GM03348 (cell line): ENCODE results near the gene PI4K2A.
"Not testable (repeated sequence)": the region's sequence is repeated elsewhere in the genome, so short reads cannot be mapped to it uniquely, and the experiment has no call there.

ENCODE experiments used
- DNase-seq: peaks from one replicate; pipeline ENCODE4 v3.0.0; 2012; ENCODE audit warnings: low spot score

Gene PI4K2A

DNA sequence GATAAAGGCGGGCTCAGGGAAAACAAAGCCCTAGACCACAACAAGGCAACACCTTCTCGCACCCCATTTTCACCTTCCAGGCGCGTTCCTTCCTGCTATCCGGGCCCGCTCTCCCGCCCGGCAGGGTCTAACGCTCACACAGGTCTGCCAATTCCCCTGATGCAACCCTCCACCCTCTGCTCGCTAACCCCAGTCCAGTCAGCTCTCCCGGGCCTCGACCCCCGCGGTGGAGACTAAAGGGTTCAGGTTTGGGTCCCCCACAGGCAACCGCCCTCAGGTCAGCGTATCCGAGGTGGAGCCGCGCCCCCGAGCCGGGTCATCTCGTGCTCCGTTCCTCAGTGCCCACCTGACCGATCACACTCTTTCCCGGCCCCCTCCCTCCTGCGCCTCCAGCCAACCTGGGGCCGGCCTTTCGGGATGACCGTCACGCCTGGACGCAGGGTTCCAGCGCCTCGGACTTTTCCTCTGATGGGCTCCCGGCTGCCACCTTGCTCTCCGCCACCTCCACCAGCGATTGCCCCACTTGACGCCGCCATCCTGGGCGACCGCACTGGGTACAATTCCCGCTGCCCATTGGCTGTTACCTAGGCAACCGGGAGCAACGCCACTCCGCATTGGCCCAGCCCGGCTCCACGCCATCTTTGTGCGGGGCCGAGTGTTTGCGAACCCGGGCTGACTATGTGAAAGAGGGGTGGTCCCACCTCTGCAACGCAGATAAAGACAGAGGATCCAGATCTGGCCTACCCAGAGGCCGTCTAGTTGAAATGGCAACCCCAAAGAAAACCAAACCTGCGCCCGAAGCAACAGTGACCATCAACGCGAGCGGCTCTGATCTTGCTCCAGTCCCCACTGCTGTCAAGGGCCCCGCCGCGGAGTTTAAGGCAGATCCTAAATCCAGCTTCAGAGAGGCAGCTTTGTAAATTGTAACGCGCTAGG, 7.3 kb upstream of the PI4K2A start, which contains the start of gene MORN4:
Gene MORN4 (minus strand): TSS at position 552 of the 936 bp plus-strand sequence. CDS start 13,847 bp downstream, outside the sequence.
- peak; percentile 97 for DNase-seq

DNA sequence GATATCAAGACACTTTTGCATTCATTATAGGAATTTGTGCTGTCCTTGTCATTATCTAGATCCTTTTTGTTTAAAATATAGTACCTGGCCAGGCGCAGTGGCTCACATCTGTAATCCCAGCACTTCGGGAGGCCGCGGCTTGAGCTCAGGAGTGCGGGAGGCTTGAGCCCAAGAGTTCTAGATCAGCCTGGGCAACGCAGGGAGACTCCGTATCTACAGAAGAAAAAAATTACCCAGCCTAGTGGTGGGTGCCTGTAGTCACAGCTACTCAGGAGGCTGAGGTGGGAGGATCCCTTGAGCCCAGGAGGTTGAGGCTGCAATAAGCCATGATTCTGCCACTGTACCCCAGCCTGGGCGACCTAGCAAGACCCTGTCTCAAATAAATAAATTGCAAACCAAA, 6.5 kb upstream of the PI4K2A start:
- no peak for DNase-seq

DNA sequence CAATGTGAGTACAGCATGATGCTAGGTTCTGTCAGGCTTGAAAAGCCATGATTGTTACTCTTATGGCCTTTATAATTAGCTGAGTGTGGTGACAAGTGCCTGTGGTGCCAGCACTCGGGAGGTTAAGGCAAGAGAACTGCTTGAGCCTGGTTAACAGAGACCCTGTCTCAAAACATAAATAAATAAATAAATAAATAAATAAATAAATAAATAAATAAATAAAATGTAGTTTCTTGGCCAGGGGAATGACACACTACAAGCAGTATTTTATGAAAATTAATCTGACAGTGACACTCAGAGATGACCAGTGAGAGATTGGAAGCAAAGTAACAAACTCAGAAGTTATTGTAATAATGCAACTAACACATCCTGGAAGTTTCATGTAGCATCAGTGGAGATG, 4.9 kb upstream of the PI4K2A start:
- no peak for DNase-seq

DNA sequence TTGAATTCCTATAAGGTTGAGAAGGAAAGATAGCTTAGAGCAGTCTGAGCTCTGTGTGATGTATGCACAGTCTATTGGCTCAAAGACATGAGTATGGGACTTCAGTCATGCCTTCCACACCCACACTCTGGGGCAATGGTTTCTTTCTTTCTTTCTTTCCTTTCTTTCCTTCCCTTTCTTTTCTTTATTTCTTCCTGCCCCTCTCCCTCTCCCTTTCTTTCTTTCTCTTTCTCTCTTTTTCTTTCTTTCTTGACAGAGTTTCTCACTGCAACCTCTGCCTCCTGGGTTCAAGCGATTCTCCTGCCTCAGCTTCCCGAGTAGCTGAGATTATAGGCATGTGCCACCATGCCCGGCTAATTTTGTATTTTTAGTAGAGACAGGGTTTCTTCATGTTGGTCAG, 1.4 kb upstream of the PI4K2A start:
- DNase-seq: not testable (repeated sequence)

- peak; percentile 69 for DNase-seq
These were observed 669 bp downstream of the PI4K2A start for GRCh38 chr10:97640868-97641811.

DNA sequence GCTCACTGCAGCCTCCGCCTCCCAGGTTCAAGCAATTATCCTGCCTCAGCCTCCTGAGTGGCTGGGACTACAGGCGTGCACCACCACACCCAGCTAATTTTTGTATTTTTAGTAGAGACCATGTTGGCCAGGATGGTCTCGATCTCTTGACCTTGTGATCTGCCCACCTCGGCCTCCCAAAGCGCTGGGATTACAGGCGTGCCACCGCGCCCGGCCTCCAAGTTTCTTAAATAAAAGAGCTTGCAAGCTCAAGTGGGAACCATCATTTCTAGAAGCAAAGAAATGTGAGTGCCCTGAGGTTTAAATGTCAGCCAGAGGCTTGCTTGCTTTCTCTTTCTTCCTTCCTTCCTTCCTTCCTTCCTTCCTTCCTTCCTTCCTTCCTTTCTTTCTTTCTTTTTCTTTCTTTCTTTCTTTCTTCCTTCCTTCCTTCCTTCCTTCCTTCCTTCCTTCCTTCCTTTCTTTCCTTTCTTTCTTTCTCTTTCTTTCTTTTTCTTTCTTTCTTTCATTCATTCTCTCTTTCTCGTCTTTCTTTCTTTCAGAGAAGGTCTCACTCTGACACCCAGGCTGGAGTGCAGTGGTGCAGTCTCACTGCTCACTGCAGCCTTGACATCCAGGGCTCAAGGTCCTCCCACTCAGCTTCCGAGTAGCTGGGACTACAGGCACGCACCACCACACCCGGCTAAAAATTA, 2.1 kb downstream of the PI4K2A start:
- DNase-seq: not testable (repeated sequence)

DNA sequence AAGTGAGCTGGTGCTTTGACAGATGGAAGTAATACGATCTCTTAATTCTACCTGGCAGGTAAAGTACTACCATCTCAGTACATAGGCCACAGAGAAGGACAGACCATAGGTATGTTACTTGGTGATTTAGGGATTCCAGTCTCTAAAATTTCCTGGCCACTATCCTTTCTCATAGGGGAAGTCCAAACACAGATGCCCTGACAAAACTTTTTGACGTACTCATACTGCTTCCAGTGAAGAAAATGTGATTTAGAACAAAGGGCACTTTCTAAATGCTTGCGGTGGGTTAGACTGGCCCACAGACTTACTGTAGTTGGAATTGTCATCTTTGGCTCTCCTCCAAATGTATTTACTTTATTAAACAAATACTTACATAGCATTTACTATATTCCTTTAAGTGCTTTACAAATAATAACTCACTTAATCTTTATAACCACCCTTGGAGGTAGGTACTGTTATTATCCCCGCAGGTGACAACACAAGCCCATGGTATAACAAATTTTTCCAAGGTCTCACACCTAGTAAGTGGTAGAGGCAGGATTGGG, 3.0 kb downstream of the PI4K2A start:
- no peak for DNase-seq

GRCh38 chr10:97644936-97645335, 4.5 kb downstream of the PI4K2A start:
- DNase-seq: no peak

GRCh38 chr10:97647556-97647955, 7.1 kb downstream of the PI4K2A start:
- peak; percentile 41 for DNase-seq

DNA sequence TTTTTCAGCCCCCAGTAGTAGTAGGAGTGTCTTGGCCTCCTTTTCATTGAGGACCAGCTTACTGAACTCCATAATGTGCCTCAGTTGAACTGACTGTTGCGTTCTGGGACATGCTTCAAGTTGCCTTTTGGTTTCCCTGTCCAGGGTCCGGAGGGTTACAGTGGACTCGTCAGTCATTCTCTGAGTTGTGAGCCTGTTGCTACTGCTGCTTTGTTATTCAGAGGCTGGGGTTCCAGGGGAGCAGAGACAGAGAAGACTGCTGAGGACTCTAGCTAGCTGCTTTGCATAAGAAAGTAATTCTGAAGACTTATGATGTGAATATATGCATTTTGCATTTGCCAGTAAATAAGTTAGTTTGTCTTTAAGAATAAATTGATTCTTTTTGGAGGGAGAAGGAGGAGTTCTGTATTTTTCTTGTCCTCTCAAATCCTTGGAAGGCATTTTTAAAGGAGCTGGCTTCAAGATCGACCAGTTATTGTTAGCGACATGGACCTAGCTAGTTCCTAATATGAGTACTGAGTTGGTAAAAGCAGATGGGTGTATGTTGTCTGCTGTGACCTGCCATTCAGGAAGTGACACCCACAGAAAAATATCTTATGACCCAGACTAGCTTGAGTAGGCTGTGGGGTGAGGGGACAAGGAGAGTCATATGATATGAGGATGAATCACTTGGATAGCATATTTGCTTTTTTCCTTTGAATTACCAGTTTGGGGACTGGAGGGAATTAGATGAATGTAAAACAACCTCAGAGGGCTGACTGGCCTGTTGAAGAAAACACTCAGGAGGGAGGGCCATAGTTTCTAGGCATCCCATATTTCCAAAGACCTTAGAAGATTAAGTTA, 8.3 kb downstream of the PI4K2A start:
- peak; percentile 85 for DNase-seq

DNA sequence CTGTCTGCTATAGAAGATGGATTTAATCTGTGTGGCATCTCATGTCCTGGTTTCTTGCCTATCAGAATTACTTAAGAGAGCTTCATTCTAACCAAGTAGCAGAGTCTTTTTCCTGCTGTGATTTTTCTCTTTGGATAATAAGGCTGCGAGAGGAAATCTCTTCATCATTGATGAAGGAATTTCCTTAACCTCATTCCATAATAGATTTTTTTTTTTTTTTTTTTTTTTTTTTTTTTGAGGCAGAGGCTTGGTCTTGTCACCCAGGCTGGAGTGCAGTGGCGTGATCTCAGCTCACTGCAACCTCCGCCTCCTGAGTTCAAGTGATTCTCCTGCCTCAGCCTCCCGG, 8.9 kb downstream of the PI4K2A start:
- DNase-seq: not testable (repeated sequence)

GRCh38 chr10:97650726-97651125, 10.3 kb downstream of the PI4K2A start:
- DNase-seq: no peak

DNA sequence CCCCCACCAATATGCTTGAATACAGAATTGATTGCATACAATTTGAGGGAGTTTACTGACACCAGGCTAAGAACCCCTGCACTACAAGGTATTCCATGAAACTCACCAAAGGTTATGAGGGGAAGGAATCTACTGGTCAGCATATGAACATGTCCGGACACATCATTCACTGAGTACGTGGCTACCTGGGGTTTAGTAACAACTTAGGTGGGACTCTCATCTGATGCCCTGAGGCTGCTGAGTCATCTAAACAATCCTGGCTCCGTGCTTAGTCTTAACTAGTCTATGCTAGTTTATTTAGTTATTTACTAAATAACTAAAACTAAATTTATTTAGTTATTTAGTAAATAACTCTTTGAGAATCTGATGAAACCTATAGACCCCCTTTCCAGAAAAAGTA, 11.3 kb downstream of the PI4K2A start:
- DNase-seq: no peak

DNA sequence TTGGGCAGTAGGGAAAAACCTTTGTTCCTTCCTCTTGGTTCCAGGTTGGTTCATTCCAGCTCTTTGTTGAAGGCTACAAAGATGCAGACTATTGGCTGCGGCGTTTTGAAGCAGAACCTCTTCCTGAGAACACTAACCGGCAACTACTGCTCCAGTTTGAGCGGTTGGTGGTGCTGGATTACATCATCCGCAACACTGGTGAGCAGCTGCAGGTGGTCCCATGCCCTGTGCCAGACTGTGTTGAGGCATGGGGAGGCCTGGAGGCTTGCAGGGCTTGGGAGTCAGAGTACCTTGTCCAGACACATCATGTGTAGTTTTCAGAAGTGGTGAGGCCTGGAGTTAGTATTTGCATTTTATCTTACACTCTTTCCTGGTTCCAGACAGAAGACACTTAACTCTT, 16.3 kb downstream of the PI4K2A start:
- no peak for DNase-seq

DNA sequence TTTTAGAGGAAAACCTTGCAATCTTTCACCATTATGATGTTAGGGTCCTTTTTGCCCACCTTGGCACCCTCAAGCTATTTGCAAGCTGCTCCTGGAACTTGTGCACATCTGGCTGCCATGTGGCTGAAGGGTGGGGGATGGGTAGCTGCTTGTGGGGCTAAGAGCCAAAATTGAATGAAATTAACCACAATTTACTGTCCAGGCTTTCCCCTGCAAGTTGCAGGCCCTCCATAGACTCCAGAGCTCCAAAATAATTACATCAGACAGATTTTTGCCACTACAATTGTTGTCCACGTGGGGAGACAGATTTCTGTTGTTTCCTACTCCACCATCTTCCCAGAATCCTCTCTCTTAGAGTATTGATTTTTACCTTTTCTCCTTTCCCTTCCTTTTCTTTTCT, 19.1 kb downstream of the PI4K2A start:
- peak; percentile 69 for DNase-seq

GRCh38 chr10:97664282-97664850, 23.9 kb downstream of the PI4K2A start:
- no peak for DNase-seq

DNA sequence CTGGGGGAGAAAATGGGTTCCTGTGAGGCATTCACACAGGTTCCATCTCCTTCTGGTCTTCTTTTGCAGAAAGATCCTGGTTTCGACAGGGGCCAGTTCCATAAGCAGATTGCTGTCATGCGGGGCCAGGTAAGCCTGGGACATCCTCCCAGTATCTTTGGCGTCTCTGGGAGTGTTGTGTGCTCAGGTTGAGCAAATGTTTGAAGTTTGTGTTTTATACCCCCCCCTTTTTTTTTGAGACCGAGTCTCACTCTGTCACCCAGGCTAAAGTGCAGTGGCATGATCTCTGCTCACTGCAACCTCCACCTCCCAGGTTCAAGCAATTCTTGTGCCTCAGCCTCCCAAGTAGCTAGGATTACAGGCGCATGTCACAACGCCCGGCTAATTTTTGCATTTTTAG, 26.5 kb downstream of the PI4K2A start:
- no peak for DNase-seq

DNA sequence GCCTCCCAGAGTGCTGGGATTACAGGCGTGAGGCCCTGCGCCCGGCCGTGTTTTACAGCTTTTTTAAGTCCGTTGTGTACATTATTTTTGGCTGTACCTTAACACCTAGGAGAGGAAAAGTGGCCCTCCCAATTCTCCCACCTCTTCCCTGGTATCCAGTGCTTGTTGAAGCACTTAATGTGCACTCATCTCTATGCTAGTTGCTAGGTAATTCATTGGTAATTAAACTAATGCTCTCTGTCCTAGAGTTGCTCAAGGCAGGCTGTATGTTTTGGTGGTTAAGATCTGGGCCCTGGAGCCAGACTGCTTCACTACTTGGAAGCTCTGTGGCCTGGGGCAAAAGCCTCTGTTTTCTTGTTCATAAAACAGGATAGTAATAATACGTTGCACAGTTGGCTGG, 27.0 kb downstream of the PI4K2A start:
- no peak for DNase-seq

DNA sequence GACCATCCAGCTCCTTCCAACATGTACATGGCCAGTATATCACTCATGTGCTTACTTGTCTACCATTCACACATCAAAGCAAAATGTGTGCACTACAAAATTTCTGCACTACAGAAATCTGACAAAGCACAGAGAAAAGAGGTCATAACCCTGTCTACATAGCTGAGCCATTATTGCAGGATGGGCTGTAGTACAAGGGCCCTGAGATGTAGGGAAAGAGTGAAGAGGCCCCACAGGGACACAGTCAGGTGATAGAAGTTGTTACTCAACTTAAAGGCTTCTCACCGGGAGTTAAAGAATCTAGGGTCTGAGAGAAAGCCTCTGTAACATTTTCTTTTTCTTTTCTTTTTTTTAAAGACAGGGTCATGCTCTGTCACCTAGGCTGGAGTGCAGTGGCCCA, 29.1 kb downstream of the PI4K2A start:
- DNase-seq: no peak

GRCh38 chr10:97673736-97674525, 33.5 kb downstream of the PI4K2A start:
- DNase-seq: peak; percentile 61
